H9 (cell line): ENCODE measurements around the gene LMX1A. TPM values are rescaled to one million over a fixed set of nuclear protein-coding genes. Genes with fewer than 3 reads are reported as not detected.

Source experiments
- DNase-seq: peaks from one replicate; pipeline ENCODE4 v3.0.0-alpha.2; 2017
- H2AFZ ChIP-seq: one replicate; pipeline ENCODE4 v1.6.1; 2013; ENCODE audit warnings: mild to moderate bottlenecking, low read length, control low read depth, moderate library complexity
- H2AK5ac ChIP-seq: 2 replicates; pipeline ENCODE4 v1.6.1; 2013; ENCODE audit warnings: low read length, control low read depth, mixed read lengths; ENCODE audit not compliant: insufficient read length
- H2BK120ac ChIP-seq: one replicate; pipeline ENCODE4 v1.6.1; 2013; ENCODE audit warnings: low read depth, mild to moderate bottlenecking, low read length, control low read depth, inconsistent platforms; ENCODE audit not compliant: poor library complexity, severe bottlenecking
- H2BK12ac ChIP-seq: 2 replicates; pipeline ENCODE4 v1.6.1; 2013; ENCODE audit warnings: low read length, control low read depth, mixed read lengths, low read depth; ENCODE audit not compliant: insufficient read length
- H2BK15ac ChIP-seq: 2 replicates; pipeline ENCODE4 v1.6.1; 2013; ENCODE audit warnings: low read depth, low read length, control low read depth
- H2BK20ac ChIP-seq: one replicate; pipeline ENCODE4 v1.6.1; 2013; ENCODE audit warnings: low read depth, mild to moderate bottlenecking, low read length, control low read depth, inconsistent platforms; ENCODE audit not compliant: poor library complexity, severe bottlenecking
- H2BK5ac ChIP-seq: 2 replicates; pipeline ENCODE4 v1.6.1; 2013; ENCODE audit warnings: low read length, control low read depth, mixed read lengths; ENCODE audit not compliant: insufficient read length
- H3K14ac ChIP-seq: 2 replicates; pipeline ENCODE4 v1.6.1; 2013; ENCODE audit warnings: low read length, control low read depth; ENCODE audit not compliant: insufficient read depth
- H3K18ac ChIP-seq: 2 replicates; pipeline ENCODE4 v1.6.1; 2013; ENCODE audit warnings: low read depth, mild to moderate bottlenecking, mixed read lengths, low read length, control low read depth; ENCODE audit not compliant: insufficient read length
- H3K23ac ChIP-seq: 2 replicates; pipeline ENCODE4 v1.6.1; 2013; ENCODE audit warnings: low read length, control low read depth, mixed read lengths, low read depth; ENCODE audit not compliant: insufficient read length
- H3K23me2 ChIP-seq: 2 replicates; pipeline ENCODE4 v1.6.1; 2013; ENCODE audit warnings: low read depth, mild to moderate bottlenecking, mixed read lengths, low read length, control low read depth; ENCODE audit not compliant: insufficient read length, poor library complexity, severe bottlenecking
- H3K27ac ChIP-seq: 2 replicates; pipeline ENCODE4 v1.5.1; 2013; ENCODE audit warnings: low read length, control low read depth, mixed read lengths, low read depth; ENCODE audit not compliant: insufficient read length
- H3K27me3 ChIP-seq: 2 replicates; pipeline ENCODE4 v1.6.1; 2013; ENCODE audit warnings: low read length, control low read depth, inconsistent platforms; ENCODE audit not compliant: insufficient read depth
- H3K4ac ChIP-seq: 2 replicates; pipeline ENCODE4 v1.6.1; 2013; ENCODE audit warnings: low read depth, mild to moderate bottlenecking, control low read depth, inconsistent platforms, low read length, moderate library complexity
- H3K4me1 ChIP-seq: 2 replicates; pipeline ENCODE4 v1.6.1; 2013; ENCODE audit warnings: low read length, control low read depth, inconsistent platforms; ENCODE audit not compliant: insufficient read depth
- H3K4me2 ChIP-seq: 2 replicates; pipeline ENCODE4 v1.6.1; 2013; ENCODE audit warnings: low read length, control low read depth, mixed read lengths; ENCODE audit not compliant: insufficient read length, insufficient read depth
- H3K56ac ChIP-seq: 2 replicates; pipeline ENCODE4 v1.6.1; 2013; ENCODE audit warnings: low read depth, mild to moderate bottlenecking, mixed read lengths, low read length, control low read depth; ENCODE audit not compliant: insufficient read length
- H3K79me1 ChIP-seq: 2 replicates; pipeline ENCODE4 v1.6.1; 2013; ENCODE audit warnings: low read depth, mild to moderate bottlenecking, moderate library complexity, low read length, control low read depth, inconsistent platforms; ENCODE audit not compliant: insufficient read depth, poor library complexity, severe bottlenecking
- H3K79me2 ChIP-seq: 2 replicates; pipeline ENCODE4 v1.6.1; 2013; ENCODE audit warnings: low read length, control low read depth, inconsistent platforms; ENCODE audit not compliant: insufficient read depth
- H3K9ac ChIP-seq: 2 replicates; pipeline ENCODE4 v1.6.1; 2013; ENCODE audit warnings: low read length, control low read depth, mixed read lengths; ENCODE audit not compliant: insufficient read length; ENCODE audit errors: extremely low read depth
- H3K9me3 ChIP-seq: one replicate; pipeline ENCODE4 v1.6.1; 2013; ENCODE audit warnings: low read depth, low read length, inconsistent platforms; ENCODE audit not compliant: control insufficient read depth
- H3T11ph ChIP-seq: one replicate; pipeline ENCODE4 v1.6.1; 2013; ENCODE audit warnings: mild to moderate bottlenecking, low read length, control low read depth, inconsistent platforms
- H4K20me1 ChIP-seq: one replicate; pipeline ENCODE4 v1.6.1; 2013; ENCODE audit not compliant: control insufficient read depth, insufficient read length, insufficient read depth
- H4K5ac ChIP-seq: 2 replicates; pipeline ENCODE4 v1.6.1; 2013; ENCODE audit warnings: low read depth, mild to moderate bottlenecking, mixed read lengths, low read length, control low read depth; ENCODE audit not compliant: insufficient read length
- H4K8ac ChIP-seq: replicated peaks from 2 replicates; pipeline ENCODE4 v1.6.1; 2013; ENCODE audit warnings: low read length, control low read depth, mixed read lengths, low read depth; ENCODE audit not compliant: insufficient read length
- H4K91ac ChIP-seq: 2 replicates; pipeline ENCODE4 v1.6.1; 2013; ENCODE audit warnings: low read depth, mild to moderate bottlenecking, moderate library complexity, mixed read lengths, low read length, control low read depth; ENCODE audit not compliant: insufficient read length
- H3K27ac Mint-ChIP-seq, 3 experiments: 2 replicates in 2 of 3; 3 replicates in 1 of 3; pipeline ENCODE4 v1.8.0; 2020 to 2021; ENCODE audit warnings: mixed read lengths in 3 of 3, mild to moderate bottlenecking in 1 of 3, moderate library complexity in 1 of 3
- H3K27me3 Mint-ChIP-seq: 2 replicates; pipeline ENCODE4 v1.8.0; 2021; ENCODE audit warnings: low read depth, mild to moderate bottlenecking, moderate library complexity, mixed read lengths
- H3K36me3 Mint-ChIP-seq, 3 experiments: 2 replicates in 2 of 3; 3 replicates in 1 of 3; pipeline ENCODE4 v1.8.0; 2020 to 2021; ENCODE audit warnings: low read depth in 3 of 3, mixed read lengths in 3 of 3; ENCODE audit not compliant: insufficient read depth in 1 of 3
- H3K4me1 Mint-ChIP-seq, 2 experiments: 2 replicates each; pipeline ENCODE4 v1.8.0; 2020; ENCODE audit warnings: mixed read lengths in 2 of 2
- H3K4me3 Mint-ChIP-seq, 2 experiments: 2 replicates in 1 of 2; 3 replicates in 1 of 2; pipeline ENCODE4 v1.8.0; 2020 to 2021; ENCODE audit warnings: mild to moderate bottlenecking in 2 of 2, mixed read lengths in 2 of 2, moderate library complexity in 1 of 2
- H3K9me3 Mint-ChIP-seq, 2 experiments: 2 replicates in 1 of 2; 3 replicates in 1 of 2; pipeline ENCODE4 v1.8.0; 2020; ENCODE audit warnings: mild to moderate bottlenecking in 2 of 2, mixed read lengths in 2 of 2, moderate library complexity in 1 of 2
- CTCF ChIP-seq: fragments of 200-600 bp; sonication (generic); conservative IDR thresholded peaks from 3 replicates; pipeline ENCODE4 v1.8.0; 2021; ENCODE audit warnings: antibody characterized with exemption, mild to moderate bottlenecking
- WGBS: extraction: QIAGEN DNeasy Blood & Tissue Kit; methylation state at CpG from one replicate; pipeline ENCODE4 v1.1.7; 2013; ENCODE audit warnings: missing lambda C conversion rate, low lambda C conversion rate, mixed read lengths; ENCODE audit not compliant: insufficient read length; ENCODE audit errors: extremely low coverage; 5-methylcytosine and 5-hydroxymethylcytosine counted together
- total RNA-seq: library from RNA; stranded (reverse); gene quantifications from 2 replicates; pipeline ENCODE4 v1.2.1, GENCODE V29; 2021

Gene LMX1A
- total RNA-seq, 1 experiment from 2014 or later: not detected

DNA sequence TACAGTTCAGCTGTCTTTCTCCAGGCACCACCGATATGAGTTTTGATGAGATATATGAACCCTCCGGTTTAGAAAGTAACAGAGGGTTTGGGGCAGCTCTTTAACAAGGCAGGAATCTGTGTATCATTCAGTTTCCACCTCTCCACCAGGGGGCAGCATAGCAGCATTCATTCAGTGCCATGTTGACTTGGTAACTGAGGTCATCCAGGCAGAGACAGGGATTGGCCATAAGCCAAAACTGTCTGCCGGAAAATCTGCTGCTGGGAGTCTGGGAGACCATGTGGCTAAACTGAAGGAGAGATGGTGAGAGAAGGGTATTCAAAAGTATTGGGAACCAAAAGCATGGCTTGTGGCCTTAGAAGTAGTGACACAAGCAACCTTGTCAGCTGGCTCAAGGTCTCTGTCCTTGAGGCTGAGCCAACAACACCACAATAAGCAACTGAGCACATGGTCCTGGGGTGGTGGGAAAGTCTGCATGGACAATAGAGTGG lies 98.5 kb downstream of the LMX1A start:
- no peak overlapping the region for H2AFZ ChIP-seq
- no peak overlapping the region for H4K8ac ChIP-seq
- no peaks in the 10 kb centered on the region; the same call in 1 of the 2 replicates for H3K27me3 ChIP-seq
- no peaks in the 10 kb centered on the region for H3K4me1 ChIP-seq
- no peak overlapping the region for H3K9ac ChIP-seq
- H3K4me1 Mint-ChIP-seq: peaks cover 18 to 24% of the 10 kb centered on the region in 2 experiments
- H3K56ac ChIP-seq: no peak overlapping the region
- H3K18ac ChIP-seq: no peak overlapping the region
- H3K4ac ChIP-seq: no peak overlapping the region
- H2BK120ac ChIP-seq: no peak overlapping the region
- no peak overlapping the region for H4K5ac ChIP-seq
- no peaks in the 10 kb centered on the region for H4K20me1 ChIP-seq
- H3K27ac Mint-ChIP-seq: no peak overlapping the region
- no peak overlapping the region for H3K27ac ChIP-seq
- no peaks in the 10 kb centered on the region for H3K23me2 ChIP-seq
- peaks cover 54% of the 10 kb centered on the region for H3K27me3 Mint-ChIP-seq
- H3K14ac ChIP-seq: no peak overlapping the region
- no peak overlapping the region for H2BK12ac ChIP-seq
- no peak overlapping the region for H3K4me2 ChIP-seq
- WGBS: no CpG with 5 or more reads among the region's 3 CpGs
- no peak overlapping the region for H3K4me3 Mint-ChIP-seq
- TF ChIP-seq CTCF: peak; percentile 87
- DNase-seq: peak; percentile 83
- no peak overlapping the region for H2BK20ac ChIP-seq
- no peak overlapping the region for H3T11ph ChIP-seq
- H3K79me1 ChIP-seq: no peaks in the 10 kb centered on the region
- no peaks in the 10 kb centered on the region for H3K9me3 ChIP-seq
- no peak overlapping the region for H2AK5ac ChIP-seq
- H3K9me3 Mint-ChIP-seq: no peaks in the 10 kb centered on the region; a peak in 1 of 5 replicates
- H2BK5ac ChIP-seq: no peak overlapping the region
- no peak overlapping the region for H3K23ac ChIP-seq
- H2BK15ac ChIP-seq: no peak overlapping the region
- H4K91ac ChIP-seq: no peak overlapping the region
- no peaks in the 10 kb centered on the region for H3K79me2 ChIP-seq
- no peaks in the 10 kb centered on the region; a peak in 1 of 7 replicates for H3K36me3 Mint-ChIP-seq
